ENCODE measurements around the gene GTF2I. TPM values are rescaled to one million over a fixed set of nuclear protein-coding genes. Genes with fewer than 3 reads are reported as not detected.

The GTF2I gene
- total and polyA plus RNA-seq, 2 experiments from 2014 or later = 204 to 219 TPM

DNA sequence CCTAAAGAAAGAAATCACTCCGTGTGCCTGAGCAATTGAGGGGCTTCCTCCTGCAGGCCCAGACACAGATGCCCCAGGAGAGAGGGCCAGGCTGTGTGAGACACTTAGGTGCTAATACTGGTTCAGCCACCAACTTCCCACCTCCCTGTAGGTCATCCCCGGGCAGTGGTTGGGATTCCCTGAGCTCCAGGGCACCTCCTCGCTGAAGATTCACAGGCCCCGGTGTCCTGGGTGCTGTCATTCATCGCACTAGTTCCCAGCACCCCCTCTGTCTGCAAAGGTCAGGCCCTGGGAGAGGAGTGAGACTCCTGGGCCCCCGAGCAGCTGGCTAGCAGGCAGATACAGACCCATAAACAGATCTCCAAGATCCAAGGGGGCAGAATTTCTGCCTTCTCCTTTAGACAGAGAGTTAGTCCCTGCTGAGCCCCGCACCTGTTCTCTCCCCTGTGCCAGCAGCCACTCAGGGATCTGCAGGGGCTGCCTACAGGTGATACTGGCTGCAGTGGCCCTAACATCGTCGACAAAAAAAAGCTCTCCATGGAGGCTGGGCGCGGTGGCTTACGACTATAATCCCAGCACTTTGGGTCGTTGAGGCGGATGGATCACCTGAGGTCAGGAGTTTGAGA is 38.2 kb upstream of the GTF2I start (continued):
- TF ChIP-seq, protein P1, sequence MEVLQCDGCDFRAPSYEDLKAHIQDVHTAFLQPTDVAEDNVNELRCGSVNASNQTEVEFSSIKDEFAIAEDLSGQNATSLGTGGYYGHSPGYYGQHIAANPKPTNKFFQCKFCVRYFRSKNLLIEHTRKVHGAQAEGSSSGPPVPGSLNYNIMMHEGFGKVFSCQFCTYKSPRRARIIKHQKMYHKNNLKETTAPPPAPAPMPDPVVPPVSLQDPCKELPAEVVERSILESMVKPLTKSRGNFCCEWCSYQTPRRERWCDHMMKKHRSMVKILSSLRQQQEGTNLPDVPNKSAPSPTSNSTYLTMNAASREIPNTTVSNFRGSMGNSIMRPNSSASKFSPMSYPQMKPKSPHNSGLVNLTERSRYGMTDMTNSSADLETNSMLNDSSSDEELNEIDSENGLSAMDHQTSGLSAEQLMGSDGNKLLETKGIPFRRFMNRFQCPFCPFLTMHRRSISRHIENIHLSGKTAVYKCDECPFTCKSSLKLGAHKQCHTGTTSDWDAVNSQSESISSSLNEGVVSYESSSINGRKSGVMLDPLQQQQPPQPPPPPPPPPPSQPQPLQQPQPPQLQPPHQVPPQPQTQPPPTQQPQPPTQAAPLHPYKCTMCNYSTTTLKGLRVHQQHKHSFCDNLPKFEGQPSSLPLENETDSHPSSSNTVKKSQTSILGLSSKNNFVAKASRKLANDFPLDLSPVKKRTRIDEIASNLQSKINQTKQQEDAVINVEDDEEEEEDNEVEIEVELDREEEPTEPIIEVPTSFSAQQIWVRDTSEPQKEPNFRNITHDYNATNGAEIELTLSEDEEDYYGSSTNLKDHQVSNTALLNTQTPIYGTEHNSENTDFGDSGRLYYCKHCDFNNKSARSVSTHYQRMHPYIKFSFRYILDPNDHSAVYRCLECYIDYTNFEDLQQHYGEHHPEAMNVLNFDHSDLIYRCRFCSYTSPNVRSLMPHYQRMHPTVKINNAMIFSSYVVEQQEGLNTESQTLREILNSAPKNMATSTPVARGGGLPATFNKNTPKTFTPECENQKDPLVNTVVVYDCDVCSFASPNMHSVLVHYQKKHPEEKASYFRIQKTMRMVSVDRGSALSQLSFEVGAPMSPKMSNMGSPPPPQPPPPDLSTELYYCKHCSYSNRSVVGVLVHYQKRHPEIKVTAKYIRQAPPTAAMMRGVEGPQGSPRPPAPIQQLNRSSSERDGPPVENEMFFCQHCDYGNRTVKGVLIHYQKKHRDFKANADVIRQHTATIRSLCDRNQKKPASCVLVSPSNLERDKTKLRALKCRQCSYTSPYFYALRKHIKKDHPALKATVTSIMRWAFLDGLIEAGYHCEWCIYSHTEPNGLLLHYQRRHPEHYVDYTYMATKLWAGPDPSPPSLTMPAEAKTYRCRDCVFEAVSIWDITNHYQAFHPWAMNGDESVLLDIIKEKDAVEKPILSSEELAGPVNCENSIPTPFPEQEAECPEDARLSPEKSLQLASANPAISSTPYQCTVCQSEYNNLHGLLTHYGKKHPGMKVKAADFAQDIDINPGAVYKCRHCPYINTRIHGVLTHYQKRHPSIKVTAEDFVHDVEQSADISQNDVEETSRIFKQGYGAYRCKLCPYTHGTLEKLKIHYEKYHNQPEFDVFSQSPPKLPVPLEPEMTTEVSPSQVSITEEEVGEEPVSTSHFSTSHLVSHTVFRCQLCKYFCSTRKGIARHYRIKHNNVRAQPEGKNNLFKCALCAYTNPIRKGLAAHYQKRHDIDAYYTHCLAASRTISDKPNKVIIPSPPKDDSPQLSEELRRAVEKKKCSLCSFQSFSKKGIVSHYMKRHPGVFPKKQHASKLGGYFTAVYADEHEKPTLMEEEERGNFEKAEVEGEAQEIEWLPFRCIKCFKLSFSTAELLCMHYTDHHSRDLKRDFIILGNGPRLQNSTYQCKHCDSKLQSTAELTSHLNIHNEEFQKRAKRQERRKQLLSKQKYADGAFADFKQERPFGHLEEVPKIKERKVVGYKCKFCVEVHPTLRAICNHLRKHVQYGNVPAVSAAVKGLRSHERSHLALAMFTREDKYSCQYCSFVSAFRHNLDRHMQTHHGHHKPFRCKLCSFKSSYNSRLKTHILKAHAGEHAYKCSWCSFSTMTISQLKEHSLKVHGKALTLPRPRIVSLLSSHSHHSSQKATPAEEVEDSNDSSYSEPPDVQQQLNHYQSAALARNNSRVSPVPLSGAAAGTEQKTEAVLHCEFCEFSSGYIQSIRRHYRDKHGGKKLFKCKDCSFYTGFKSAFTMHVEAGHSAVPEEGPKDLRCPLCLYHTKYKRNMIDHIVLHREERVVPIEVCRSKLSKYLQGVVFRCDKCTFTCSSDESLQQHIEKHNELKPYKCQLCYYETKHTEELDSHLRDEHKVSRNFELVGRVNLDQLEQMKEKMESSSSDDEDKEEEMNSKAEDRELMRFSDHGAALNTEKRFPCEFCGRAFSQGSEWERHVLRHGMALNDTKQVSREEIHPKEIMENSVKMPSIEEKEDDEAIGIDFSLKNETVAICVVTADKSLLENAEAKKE (CRISPR knock-in tag; IDR thresholded peaks at IDR 0.05) = no peak
- TF ChIP-seq POLR2AphosphoS5 (IDR thresholded peaks at IDR 0.05; ENCODE audit: low read depth) (no peak), JUNB (IDR thresholded peaks at IDR 0.05; ENCODE audit: unreplicated experiment) (no peak), EZH2 (IDR thresholded peaks at IDR 0.05; ENCODE audit: low read depth, unreplicated experiment) (no peak), ZNF114 (CRISPR knock-in tag; IDR thresholded peaks at IDR 0.05) (no peak)
- TF ChIP-seq, protein P2, sequence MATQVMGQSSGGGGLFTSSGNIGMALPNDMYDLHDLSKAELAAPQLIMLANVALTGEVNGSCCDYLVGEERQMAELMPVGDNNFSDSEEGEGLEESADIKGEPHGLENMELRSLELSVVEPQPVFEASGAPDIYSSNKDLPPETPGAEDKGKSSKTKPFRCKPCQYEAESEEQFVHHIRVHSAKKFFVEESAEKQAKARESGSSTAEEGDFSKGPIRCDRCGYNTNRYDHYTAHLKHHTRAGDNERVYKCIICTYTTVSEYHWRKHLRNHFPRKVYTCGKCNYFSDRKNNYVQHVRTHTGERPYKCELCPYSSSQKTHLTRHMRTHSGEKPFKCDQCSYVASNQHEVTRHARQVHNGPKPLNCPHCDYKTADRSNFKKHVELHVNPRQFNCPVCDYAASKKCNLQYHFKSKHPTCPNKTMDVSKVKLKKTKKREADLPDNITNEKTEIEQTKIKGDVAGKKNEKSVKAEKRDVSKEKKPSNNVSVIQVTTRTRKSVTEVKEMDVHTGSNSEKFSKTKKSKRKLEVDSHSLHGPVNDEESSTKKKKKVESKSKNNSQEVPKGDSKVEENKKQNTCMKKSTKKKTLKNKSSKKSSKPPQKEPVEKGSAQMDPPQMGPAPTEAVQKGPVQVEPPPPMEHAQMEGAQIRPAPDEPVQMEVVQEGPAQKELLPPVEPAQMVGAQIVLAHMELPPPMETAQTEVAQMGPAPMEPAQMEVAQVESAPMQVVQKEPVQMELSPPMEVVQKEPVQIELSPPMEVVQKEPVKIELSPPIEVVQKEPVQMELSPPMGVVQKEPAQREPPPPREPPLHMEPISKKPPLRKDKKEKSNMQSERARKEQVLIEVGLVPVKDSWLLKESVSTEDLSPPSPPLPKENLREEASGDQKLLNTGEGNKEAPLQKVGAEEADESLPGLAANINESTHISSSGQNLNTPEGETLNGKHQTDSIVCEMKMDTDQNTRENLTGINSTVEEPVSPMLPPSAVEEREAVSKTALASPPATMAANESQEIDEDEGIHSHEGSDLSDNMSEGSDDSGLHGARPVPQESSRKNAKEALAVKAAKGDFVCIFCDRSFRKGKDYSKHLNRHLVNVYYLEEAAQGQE (IDR thresholded peaks at IDR 0.05; ENCODE audit: unreplicated experiment) = no peak
- TF ChIP-seq, protein P3, sequence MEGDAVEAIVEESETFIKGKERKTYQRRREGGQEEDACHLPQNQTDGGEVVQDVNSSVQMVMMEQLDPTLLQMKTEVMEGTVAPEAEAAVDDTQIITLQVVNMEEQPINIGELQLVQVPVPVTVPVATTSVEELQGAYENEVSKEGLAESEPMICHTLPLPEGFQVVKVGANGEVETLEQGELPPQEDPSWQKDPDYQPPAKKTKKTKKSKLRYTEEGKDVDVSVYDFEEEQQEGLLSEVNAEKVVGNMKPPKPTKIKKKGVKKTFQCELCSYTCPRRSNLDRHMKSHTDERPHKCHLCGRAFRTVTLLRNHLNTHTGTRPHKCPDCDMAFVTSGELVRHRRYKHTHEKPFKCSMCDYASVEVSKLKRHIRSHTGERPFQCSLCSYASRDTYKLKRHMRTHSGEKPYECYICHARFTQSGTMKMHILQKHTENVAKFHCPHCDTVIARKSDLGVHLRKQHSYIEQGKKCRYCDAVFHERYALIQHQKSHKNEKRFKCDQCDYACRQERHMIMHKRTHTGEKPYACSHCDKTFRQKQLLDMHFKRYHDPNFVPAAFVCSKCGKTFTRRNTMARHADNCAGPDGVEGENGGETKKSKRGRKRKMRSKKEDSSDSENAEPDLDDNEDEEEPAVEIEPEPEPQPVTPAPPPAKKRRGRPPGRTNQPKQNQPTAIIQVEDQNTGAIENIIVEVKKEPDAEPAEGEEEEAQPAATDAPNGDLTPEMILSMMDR (conservative IDR thresholded peaks at IDR 0.05; ENCODE audit: low read depth in 2 of 2) = no peak
